Prostate gland (tissue), 2 donors: ENCODE data around the gene ASB8. TPM values are rescaled to one million over a fixed set of nuclear protein-coding genes. Genes with fewer than 3 reads are reported as not detected.

ENCODE experiments used
- DNase-seq: peaks from one replicate; pipeline ENCODE4 v3.0.0-alpha.2; 2019; ENCODE audit warnings: low spot score
- H3K27ac ChIP-seq, 2 donors: fragments of 200-600 bp; sonication (generic); 2 replicates each; pipeline ENCODE4 v1.5.1; 2017 to 2019
- H3K27me3 ChIP-seq: fragments of 200-600 bp; sonication (generic); replicated peaks from 2 replicates; pipeline ENCODE4 v1.5.1; 2019; ENCODE audit not compliant: insufficient read depth
- H3K36me3 ChIP-seq, 2 donors: fragments of 200-600 bp; sonication (generic); 1 replicate in 1 of 2; 2 replicates in 1 of 2; pipeline versions ENCODE4 v1.5.1 to v1.8.1; 2017 to 2019
- H3K4me1 ChIP-seq: fragments of 200-600 bp; sonication (generic); replicated peaks from 2 replicates; pipeline ENCODE4 v1.5.1; 2019
- H3K4me3 ChIP-seq, 2 donors: fragments of 200-600 bp; sonication (generic); 2 replicates each; pipeline ENCODE4 v1.5.1; 2017 to 2019
- H3K9me3 ChIP-seq: fragments of 200-600 bp; sonication (generic); 2 replicates; pipeline ENCODE4 v1.5.1; 2017
- POLR2A ChIP-seq: fragments of 450-650 bp; IDR thresholded peaks from one replicate; pipeline ENCODE4 v1.6.1; 2016; ENCODE audit warnings: antibody characterized with exemption, mild to moderate bottlenecking
- POLR2AphosphoS5 ChIP-seq: sonication (generic); formaldehyde crosslinking; IDR thresholded peaks from one replicate; pipeline ENCODE4 v1.6.1; 2017; ENCODE audit warnings: antibody characterized with exemption
- WGBS: methylation state at CpG from one replicate; pipeline ENCODE4 v1.1.5; 2018; 5-methylcytosine and 5-hydroxymethylcytosine counted together
- intact Hi-C: fragments of 100-400 bp; cut with DNase I; formaldehyde crosslinking; loops from one replicate; pipeline ENCODE4 v1.14.2; 2022
- total RNA-seq, 2 donors: library from RNA; depleted of rRNA; stranded (reverse); fragments of >200 nt; gene quantifications; one replicate each; pipeline ENCODE4 v1.1.0, GENCODE V29; 2016
- TF ChIP-seq, protein P1 (sequence below), 4 experiments: fragments of 200-600 bp in 2 of 4; fragments of 450-650 bp in 2 of 4; sonication (generic) in 2 of 4; IDR thresholded peaks; 1 replicate in 3 of 4; 2 replicates in 1 of 4; pipeline ENCODE4 v1.5.1; 2016 to 2019; ENCODE audit warnings: antibody characterized with exemption in 4 of 4, mild to moderate bottlenecking in 2 of 4, moderate library complexity in 2 of 4

Gene ASB8
- total RNA-seq, 2 donors from 2014 or later: 38.8 to 43.2 TPM

DNA sequence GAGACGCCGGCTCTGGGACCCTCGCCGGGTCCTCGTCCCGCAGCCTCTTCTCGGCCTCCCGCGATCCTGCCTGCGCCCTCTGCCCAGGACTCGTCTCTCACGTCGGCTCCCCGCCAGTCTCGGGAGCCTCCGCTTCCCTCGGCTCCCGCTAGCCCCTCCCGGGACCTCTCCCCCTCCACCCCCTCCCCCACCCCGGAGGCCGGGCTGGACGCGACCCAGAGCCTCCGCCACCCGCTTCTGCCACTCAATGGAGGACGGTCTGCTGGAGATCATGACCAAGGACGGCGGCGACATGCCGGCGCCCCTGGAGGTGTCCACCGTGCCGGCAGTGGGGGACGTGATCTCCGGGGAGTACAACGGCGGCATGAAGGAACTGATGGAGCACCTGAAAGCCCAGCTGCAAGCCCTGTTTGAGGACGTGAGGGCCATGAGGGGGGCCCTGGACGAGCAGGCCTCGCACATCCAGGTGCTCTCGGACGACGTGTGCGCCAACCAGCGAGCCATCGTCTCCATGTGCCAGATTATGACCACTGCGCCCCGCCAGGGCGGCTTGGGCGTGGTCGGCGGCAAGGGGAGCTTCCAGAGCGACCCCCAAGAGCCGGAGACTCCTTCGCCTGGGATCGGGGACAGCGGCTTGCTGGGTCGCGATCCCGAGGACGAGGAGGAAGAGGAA, 26.7 kb upstream of the ASB8 start:
- H3K4me3 ChIP-seq: peak overlapping the region; percentile 34 to 40
- no peaks in the 10 kb centered on the region for H3K36me3 ChIP-seq
- TF ChIP-seq POLR2AphosphoS5 (no peak), POLR2A (no peak)
- TF ChIP-seq, protein P1, sequence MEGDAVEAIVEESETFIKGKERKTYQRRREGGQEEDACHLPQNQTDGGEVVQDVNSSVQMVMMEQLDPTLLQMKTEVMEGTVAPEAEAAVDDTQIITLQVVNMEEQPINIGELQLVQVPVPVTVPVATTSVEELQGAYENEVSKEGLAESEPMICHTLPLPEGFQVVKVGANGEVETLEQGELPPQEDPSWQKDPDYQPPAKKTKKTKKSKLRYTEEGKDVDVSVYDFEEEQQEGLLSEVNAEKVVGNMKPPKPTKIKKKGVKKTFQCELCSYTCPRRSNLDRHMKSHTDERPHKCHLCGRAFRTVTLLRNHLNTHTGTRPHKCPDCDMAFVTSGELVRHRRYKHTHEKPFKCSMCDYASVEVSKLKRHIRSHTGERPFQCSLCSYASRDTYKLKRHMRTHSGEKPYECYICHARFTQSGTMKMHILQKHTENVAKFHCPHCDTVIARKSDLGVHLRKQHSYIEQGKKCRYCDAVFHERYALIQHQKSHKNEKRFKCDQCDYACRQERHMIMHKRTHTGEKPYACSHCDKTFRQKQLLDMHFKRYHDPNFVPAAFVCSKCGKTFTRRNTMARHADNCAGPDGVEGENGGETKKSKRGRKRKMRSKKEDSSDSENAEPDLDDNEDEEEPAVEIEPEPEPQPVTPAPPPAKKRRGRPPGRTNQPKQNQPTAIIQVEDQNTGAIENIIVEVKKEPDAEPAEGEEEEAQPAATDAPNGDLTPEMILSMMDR (IDR thresholded peaks at IDR 0.05): no peak
- peaks cover 18% of the 10 kb centered on the region for H3K27me3 ChIP-seq
- DNase-seq: no peak
- no peaks in the 10 kb centered on the region for H3K4me1 ChIP-seq
- no peak overlapping the region for H3K27ac ChIP-seq
- no peaks in the 10 kb centered on the region for H3K9me3 ChIP-seq
- WGBS: 2% methylated on average over 28 of the region's 61 CpGs
- intact Hi-C loops: no loop called here

DNA sequence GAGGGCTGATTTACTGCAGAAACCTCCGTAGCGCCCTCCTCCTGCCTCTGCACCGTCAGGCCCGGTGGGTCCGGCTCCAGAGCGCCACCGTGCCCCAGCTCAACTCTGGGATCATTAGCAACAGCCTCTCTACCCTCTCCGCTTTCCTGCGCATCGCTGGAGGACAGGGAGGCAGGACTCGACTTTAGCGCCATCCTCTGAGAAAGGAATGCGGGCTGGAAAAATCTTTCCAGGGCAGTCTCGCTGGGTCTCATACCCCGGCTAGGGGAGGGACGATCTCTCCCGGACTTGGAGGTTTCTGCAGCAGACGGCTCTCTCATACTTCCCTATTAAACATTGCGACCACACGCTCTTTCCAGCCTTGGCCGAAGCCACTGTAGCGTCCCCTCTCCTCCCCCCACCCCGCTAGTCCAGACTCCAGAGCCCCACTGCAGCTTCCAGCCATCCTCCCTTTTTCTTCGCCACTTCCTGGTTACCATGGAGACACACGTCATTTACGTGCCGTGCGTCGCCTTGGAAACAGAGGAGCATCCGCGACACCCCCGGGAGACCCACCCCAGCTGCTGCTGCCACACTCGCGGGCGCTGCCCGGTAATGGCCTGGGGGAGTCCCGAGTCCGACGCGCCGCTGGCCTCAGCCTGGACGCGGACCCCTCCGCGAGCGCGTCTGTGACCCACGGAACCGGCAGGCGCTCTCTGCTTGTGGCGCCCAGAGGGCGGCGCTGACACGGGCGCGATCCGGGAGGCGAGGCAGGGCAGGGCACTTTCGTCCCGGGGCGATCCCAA, 26.0 kb upstream of the ASB8 start, which contains the start of gene CCDC184:
Gene CCDC184 (plus strand): TSS at position 554 of the 785 bp plus-strand sequence. CDS start 479 bp downstream, outside the sequence.
- WGBS: 0% methylated on average over 32 of the region's 61 CpGs
- Histone ChIP-seq H3K9me3 (no peaks in the 10 kb centered on the region), H3K4me3 (peak within 1 kb of the TSS; percentile 34 to 40), H3K27ac (no peak within 1 kb of the TSS), H3K36me3 (no peaks in the 10 kb centered on the region), H3K27me3 (peaks cover 18% of the 10 kb centered on the region), H3K4me1 (no peaks in the 10 kb centered on the region)
- TF ChIP-seq, protein P1 (IDR thresholded peaks at IDR 0.05): peak in 1 of 4 experiments; percentile 9
- TF ChIP-seq POLR2A (no peak), POLR2AphosphoS5 (peak; percentile 7)
- intact Hi-C loops: no loop called here
- DNase-seq: no peak

DNA sequence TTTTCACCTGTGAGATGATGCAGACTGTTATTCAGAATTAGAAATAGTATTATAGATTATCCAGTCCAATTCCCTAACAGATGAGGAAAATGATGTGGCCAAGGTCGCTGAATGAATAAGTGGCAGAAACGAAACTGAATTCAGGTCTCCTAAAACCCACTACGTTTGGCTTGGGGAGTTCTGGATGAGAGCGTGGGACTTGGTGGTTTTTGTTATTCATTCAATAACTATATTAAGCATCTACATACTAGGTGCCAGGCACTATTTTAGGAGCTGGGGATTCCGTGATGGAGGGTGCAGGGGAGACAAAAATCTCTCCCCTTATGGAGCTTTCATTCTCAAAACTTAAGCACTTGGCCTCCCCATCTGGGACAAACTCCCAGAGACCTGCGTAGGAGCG, 25.3 kb upstream of the ASB8 start:
- no peak overlapping the region for H3K27ac ChIP-seq

DNA sequence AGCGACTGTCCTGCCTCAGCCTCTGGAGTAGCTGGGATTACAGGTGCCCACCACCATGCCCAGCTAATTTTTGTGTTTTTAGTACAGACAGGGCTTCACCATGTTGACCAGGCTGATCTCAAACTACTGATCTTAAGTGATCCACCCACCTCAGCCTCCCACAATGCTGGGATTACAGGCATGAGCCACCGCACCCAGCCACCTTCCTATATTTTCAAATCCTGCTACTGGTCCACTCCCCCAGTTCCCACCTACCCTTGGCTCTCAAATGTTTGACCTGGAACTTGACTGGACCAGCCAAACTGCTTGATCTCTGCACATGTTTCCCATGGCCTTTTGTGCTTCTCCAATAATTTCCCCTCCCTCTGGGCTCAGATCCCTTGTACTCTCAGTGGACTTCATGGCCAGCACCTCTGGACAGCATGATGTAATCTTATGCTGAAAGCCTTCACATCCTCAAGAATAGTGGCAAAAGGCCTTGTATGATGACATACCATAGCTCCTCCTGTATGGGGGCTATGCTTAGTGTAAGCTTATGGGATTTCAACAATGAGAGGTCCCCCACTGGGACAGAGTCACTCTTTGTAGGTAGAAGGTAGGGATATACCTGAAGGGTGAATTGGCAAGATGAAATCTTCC, 23.7 kb upstream of the ASB8 start:
- no peak overlapping the region for H3K4me3 ChIP-seq
- no peak overlapping the region for H3K27ac ChIP-seq
- H3K27me3 ChIP-seq: peaks cover 18% of the 10 kb centered on the region
- H3K36me3 ChIP-seq: no peaks in the 10 kb centered on the region
- TF ChIP-seq POLR2A: no peak
- no peak for TF ChIP-seq POLR2AphosphoS5
- TF ChIP-seq, protein P1 (IDR thresholded peaks at IDR 0.05): no peak
- DNase-seq: no peak
- 90% methylated on average over 2 of the region's 2 CpGs for WGBS
- no peaks in the 10 kb centered on the region for H3K9me3 ChIP-seq
- intact Hi-C loops: no loop called here
- no peaks in the 10 kb centered on the region for H3K4me1 ChIP-seq

More for the DNA sequence above, 25.3 kb upstream of the ASB8 start:
- Histone ChIP-seq H3K4me1 (no peaks in the 10 kb centered on the region), H3K4me3 (peak overlapping the region; percentile 34 to 40), H3K9me3 (no peaks in the 10 kb centered on the region), H3K36me3 (no peaks in the 10 kb centered on the region), H3K27me3 (peaks cover 18% of the 10 kb centered on the region)
- 11% methylated on average over 7 of the region's 7 CpGs for WGBS
- TF ChIP-seq, protein P1 (IDR thresholded peaks at IDR 0.05): no peak
- TF ChIP-seq POLR2AphosphoS5 (no peak), POLR2A (no peak)
- intact Hi-C loops: no loop called here
- no peak for DNase-seq
